ENCODE results near the gene NME7.

The NME7 gene

GRCh38 chr1:169150641-169151337 is 216.8 kb downstream of the NME7 start:
- Histone ChIP-seq H3K27me3 (no peaks in the 10 kb centered on the region), H3K36me3 (no peaks in the 10 kb centered on the region), H3K4me1 (no peaks in the 10 kb centered on the region), H4K20me1 (no peaks in the 10 kb centered on the region), H3K9me3 (no peaks in the 10 kb centered on the region), H3K4me3 (no peak overlapping the region), H3K27ac (no peak overlapping the region), H3K9ac (no peak overlapping the region), H3K4me2 (no peak overlapping the region)
- no peak for TF ChIP-seq Cebpa-rat (IDR thresholded peaks at IDR 0.05)

GRCh38 chr1:169149555-169150286 is 217.9 kb downstream of the NME7 start:
- Histone ChIP-seq H3K27ac (no peak overlapping the region), H4K20me1 (no peaks in the 10 kb centered on the region), H3K27me3 (no peaks in the 10 kb centered on the region), H3K4me2 (no peak overlapping the region), H3K36me3 (no peaks in the 10 kb centered on the region), H3K4me3 (no peak overlapping the region), H3K9me3 (no peaks in the 10 kb centered on the region), H3K9ac (no peak overlapping the region), H3K4me1 (no peaks in the 10 kb centered on the region)
- no peak for TF ChIP-seq Cebpa-rat (IDR thresholded peaks at IDR 0.05)

- Histone ChIP-seq H3K9me3 (no peaks in the 10 kb centered on the region), H3K27me3 (no peaks in the 10 kb centered on the region), H3K27ac (no peak overlapping the region), H3K4me1 (no peaks in the 10 kb centered on the region), H4K20me1 (no peaks in the 10 kb centered on the region), H3K4me3 (no peak overlapping the region), H3K9ac (no peak overlapping the region), H3K4me2 (no peak overlapping the region), H3K36me3 (no peaks in the 10 kb centered on the region)
- TF ChIP-seq Cebpa-rat (IDR thresholded peaks at IDR 0.05) = no peak
These were observed 218.9 kb downstream of the NME7 start for GRCh38 chr1:169148472-169149252.

- H3K27me3 ChIP-seq = no peaks in the 10 kb centered on the region
- no peak overlapping the region for H3K27ac ChIP-seq
- no peaks in the 10 kb centered on the region for H4K20me1 ChIP-seq
- no peaks in the 10 kb centered on the region for H3K4me1 ChIP-seq
- no peak overlapping the region for H3K9ac ChIP-seq
- H3K36me3 ChIP-seq = no peaks in the 10 kb centered on the region
- no peak overlapping the region for H3K4me3 ChIP-seq
- H3K9me3 ChIP-seq = no peaks in the 10 kb centered on the region
- no peak overlapping the region for H3K4me2 ChIP-seq
- TF ChIP-seq Cebpa-rat (IDR thresholded peaks at IDR 0.05) = no peak
These were observed 220.9 kb downstream of the NME7 start for GRCh38 chr1:169146576-169147214.

GRCh38 chr1:169144941-169145626 is 222.5 kb downstream of the NME7 start:
- Histone ChIP-seq H3K9me3 (no peaks in the 10 kb centered on the region), H3K9ac (no peak overlapping the region), H3K27me3 (no peaks in the 10 kb centered on the region), H3K27ac (no peak overlapping the region), H3K4me1 (no peaks in the 10 kb centered on the region), H3K4me2 (no peak overlapping the region), H4K20me1 (no peaks in the 10 kb centered on the region), H3K4me3 (no peak overlapping the region), H3K36me3 (no peaks in the 10 kb centered on the region)
- TF ChIP-seq Cebpa-rat (IDR thresholded peaks at IDR 0.05) = no peak

- Histone ChIP-seq H3K9me3 (no peaks in the 10 kb centered on the region), H3K27ac (no peak overlapping the region), H3K27me3 (no peaks in the 10 kb centered on the region), H3K4me2 (no peak overlapping the region), H3K36me3 (no peaks in the 10 kb centered on the region), H3K4me3 (no peak overlapping the region), H3K9ac (no peak overlapping the region), H4K20me1 (no peaks in the 10 kb centered on the region), H3K4me1 (no peaks in the 10 kb centered on the region)
- TF ChIP-seq Cebpa-rat (IDR thresholded peaks at IDR 0.05) = no peak
These were observed 223.6 kb downstream of the NME7 start for GRCh38 chr1:169143984-169144383.

GRCh38 chr1:169143346-169143745 is 224.3 kb downstream of the NME7 start:
- no peaks in the 10 kb centered on the region for H3K4me1 ChIP-seq

GRCh38 chr1:169142129-169142528 is 225.5 kb downstream of the NME7 start:
- H3K4me1 ChIP-seq = no peaks in the 10 kb centered on the region
- no peak for TF ChIP-seq Cebpa-rat (IDR thresholded peaks at IDR 0.05)
- H3K27me3 ChIP-seq = no peaks in the 10 kb centered on the region

More at GRCh38 chr1:169143346-169143745, 224.3 kb downstream of the NME7 start:
- Histone ChIP-seq H4K20me1 (no peaks in the 10 kb centered on the region), H3K9me3 (no peaks in the 10 kb centered on the region), H3K4me2 (no peak overlapping the region), H3K36me3 (no peaks in the 10 kb centered on the region), H3K27ac (no peak overlapping the region), H3K9ac (no peak overlapping the region), H3K27me3 (no peaks in the 10 kb centered on the region), H3K4me3 (no peak overlapping the region)
- TF ChIP-seq Cebpa-rat (IDR thresholded peaks at IDR 0.05) = no peak

GRCh38 chr1:169141356-169141755 is 226.2 kb downstream of the NME7 start:
- Histone ChIP-seq H3K27ac (no peak overlapping the region), H3K36me3 (no peaks in the 10 kb centered on the region), H4K20me1 (no peaks in the 10 kb centered on the region), H3K9ac (no peak overlapping the region), H3K9me3 (no peaks in the 10 kb centered on the region), H3K4me2 (no peak overlapping the region), H3K4me3 (no peak overlapping the region), H3K4me1 (no peaks in the 10 kb centered on the region), H3K27me3 (no peaks in the 10 kb centered on the region)
- TF ChIP-seq Cebpa-rat (IDR thresholded peaks at IDR 0.05) = no peak

More at GRCh38 chr1:169142129-169142528, 225.5 kb downstream of the NME7 start:
- Histone ChIP-seq H3K36me3 (no peaks in the 10 kb centered on the region), H3K4me2 (no peak overlapping the region), H4K20me1 (no peaks in the 10 kb centered on the region), H3K9ac (no peak overlapping the region), H3K27ac (no peak overlapping the region), H3K4me3 (no peak overlapping the region), H3K9me3 (no peaks in the 10 kb centered on the region)

Measured in BLaER1 (cell line).